DMS114 treated with DMSO at 0.1 percent for 48 hours (cell line): ENCODE measurements around the gene PLB1.
"Not testable (repeated sequence)": the region's sequence is repeated elsewhere in the genome, so short reads cannot be mapped to it uniquely, and the experiment has no call there.

Experiments
- DNase-seq: peaks from one replicate; lab custom pipeline; 2025; ENCODE audit not compliant: unreplicated experiment; lab: John Stamatoyannopoulos, UW

The PLB1 gene

GRCh38 chr2:28463893-28464292, 32.0 kb upstream of the PLB1 start:
- no peak for DNase-seq

DNA sequence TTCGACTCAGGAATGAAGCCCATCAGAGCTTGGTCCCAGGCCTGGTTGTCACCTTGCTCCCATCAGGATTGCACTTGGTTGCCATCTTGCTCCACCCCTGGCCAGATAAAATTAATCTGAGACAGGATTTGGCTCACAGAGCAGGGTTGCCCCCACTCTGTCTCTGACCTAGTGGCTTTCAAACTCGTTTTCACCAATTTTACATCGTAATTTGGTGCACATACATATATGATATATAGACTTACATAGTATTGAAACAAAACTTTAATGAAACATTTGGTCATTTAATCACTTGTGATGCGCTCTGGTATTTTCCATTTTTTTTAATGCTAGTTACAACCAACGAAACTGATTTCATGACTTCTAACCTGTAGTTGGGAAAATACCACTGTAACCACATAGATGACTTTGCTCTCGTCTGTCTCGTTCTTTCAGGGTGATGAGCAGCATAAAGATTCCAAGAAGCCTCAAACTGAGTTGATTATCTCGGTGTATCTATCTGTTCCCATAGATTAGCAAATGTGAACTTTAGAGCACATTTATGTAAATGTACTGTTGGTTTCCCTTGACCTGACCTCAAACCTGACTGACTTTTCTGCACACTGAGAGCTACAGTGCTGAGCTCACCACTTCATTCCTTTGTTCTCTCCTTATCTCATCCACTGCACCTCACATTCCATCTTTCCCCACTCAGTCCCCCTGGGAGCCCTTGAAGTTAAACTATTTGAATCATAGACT, 30.5 kb upstream of the PLB1 start:
- no peak for DNase-seq

GRCh38 chr2:28469304-28469703, 26.6 kb upstream of the PLB1 start:
- no peak for DNase-seq

DNA sequence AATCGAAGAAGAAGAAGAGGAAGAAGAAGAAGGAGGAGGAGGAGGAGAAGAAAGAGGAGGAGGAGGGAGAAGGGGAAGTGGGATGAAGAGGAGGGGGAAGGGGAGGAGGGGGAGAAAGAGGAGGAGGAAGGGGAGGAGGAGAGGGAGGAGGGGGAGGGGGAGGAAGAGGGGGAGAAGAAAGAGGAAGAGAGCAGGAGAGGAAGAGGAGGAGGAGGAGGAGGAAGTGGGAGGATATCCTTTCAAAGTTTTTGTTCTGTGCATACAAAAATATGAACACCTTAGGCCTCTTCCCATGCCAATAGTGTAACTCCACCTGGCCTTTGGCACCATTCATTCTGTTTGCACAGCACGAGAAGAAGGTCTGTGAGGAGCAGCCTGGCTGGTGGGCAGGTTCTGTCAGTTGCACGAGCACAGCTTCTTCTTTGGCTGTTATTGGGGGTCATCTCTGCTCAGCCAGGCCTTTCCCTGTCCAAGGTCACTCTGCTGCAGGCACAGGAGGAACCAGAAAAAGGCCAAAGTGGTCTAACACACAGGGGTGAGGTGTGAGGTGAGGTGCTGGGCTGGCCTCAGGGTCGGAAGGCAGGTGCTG, 25.8 kb upstream of the PLB1 start:
- DNase-seq = no peak

DNA sequence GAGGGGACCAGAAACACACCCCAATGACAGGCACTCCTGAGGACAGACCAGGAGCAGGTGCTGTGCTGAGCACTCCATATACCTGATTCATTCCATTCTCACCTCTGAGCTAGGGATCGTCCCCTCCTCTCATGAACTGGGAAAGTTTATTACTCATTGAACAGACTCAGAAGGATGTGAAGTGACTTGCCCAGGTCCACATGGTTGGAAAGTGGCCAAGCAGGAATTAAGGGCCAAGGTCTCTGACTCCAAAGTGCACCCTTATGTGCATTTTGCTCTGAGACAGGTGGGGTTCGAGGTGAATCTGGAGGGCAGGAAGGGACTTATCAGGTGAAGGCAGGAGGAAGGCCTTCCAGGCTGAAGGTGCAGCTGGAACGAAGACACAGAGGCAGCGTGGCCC, 25.1 kb upstream of the PLB1 start:
- DNase-seq = no peak

- no peak for DNase-seq
Measured at GRCh38 chr2:28471214-28471613, 24.6 kb upstream of the PLB1 start.

- DNase-seq = no peak
Measured at GRCh38 chr2:28471701-28472236, 24.1 kb upstream of the PLB1 start.

- DNase-seq = not testable (repeated sequence)
Measured at GRCh38 chr2:28472641-28473040, 23.2 kb upstream of the PLB1 start.

DNA sequence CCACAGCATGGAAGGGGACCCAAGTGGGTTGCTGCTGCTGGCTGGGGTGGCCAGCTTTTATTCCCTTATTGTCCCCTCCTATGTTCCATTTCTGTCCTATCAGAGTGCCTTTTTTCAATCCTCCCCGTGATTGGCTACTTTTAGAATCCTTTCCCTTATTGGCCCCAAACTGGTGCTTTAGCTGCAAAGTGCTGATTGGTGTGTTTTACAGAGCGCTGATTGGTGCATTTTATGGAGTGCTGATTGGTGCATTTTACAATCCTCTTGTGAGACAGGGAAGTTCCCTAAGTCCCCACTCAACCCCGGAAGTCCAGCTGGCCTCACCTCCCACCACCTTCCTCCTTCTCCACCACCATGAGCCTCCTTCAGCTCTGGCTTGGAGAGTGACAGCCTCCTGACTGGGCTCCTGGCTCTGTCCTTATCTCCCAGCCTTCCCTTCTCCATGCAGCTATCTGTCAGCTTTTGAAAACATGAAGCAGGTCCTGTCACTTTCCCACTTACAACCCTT, 20.7 kb upstream of the PLB1 start:
- no peak for DNase-seq

GRCh38 chr2:28477087-28477486, 18.8 kb upstream of the PLB1 start:
- no peak for DNase-seq

GRCh38 chr2:28477645-28478044, 18.2 kb upstream of the PLB1 start:
- no peak for DNase-seq

DNA sequence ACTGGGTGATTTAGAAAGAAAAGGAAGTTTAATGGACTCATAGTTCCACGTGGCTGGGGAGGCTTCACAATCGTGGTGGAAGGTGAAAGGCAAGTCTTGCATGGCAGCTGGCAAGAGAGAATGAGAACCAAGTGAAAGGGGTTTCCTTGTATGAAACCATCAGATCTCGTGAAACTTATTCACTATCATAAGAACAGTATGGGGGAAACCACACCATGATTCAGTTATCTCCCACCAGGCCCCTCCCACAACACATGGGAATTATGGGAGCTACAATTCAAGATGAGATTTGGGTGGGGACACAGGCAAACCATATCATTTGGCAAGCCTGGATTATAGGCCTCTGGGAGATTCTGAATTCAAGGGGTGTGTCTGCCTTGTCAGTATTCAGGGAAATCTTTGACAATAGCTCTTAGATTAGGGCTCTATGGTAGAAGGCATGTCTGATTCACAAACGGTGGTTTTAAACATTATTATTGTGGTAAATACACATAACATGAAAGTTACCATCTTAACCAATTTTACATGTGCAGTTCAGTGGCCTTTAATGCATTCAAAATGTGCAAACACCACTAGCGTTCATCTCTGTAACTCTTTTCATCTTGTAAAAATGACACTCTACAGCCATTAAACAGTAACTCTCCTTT, 15.3 kb upstream of the PLB1 start:
- DNase-seq = no peak

DNA sequence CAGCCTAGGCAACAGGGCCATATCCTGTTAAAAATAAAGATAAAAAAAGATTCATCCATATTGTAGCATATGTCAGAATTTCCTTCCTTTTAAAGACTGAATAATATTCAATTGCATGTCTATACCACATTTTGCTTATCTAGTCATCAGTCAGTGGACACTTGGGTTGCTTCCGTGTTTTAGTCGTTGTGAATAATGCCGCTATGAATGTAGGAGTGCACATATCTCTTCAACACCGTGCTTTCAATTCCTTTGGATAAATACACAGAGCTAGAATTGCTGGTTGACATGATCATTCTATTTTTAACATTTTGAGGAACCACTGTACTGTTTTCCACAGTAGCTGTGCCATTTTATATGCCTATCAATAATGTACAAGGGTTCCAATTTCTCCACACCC, 14.0 kb upstream of the PLB1 start:
- DNase-seq = no peak

GRCh38 chr2:28484835-28485234, 11.0 kb upstream of the PLB1 start:
- DNase-seq = no peak

DNA sequence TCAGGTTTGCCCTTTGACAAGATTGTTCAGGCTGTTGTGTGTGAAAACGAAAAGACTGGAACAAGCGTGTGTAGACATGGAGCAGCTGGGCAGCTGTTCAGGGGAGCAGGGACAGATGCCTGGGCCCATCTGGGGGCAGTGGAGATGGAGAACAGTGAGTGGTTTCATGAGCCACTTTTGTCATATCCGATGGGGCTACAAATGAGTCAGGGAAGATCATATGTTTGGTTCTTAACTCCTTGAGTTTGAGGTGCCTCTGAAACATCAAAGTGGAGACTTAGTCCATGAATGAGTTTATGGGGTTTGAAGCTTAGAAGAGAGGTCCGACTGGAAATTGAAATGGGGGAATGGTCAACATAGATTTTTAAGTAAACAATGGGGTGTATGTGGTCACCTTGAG, 9.3 kb upstream of the PLB1 start:
- DNase-seq = no peak

GRCh38 chr2:28487258-28487657, 8.6 kb upstream of the PLB1 start:
- DNase-seq = no peak

- no peak for DNase-seq
Measured at GRCh38 chr2:28488083-28488830, 7.6 kb upstream of the PLB1 start.

DNA sequence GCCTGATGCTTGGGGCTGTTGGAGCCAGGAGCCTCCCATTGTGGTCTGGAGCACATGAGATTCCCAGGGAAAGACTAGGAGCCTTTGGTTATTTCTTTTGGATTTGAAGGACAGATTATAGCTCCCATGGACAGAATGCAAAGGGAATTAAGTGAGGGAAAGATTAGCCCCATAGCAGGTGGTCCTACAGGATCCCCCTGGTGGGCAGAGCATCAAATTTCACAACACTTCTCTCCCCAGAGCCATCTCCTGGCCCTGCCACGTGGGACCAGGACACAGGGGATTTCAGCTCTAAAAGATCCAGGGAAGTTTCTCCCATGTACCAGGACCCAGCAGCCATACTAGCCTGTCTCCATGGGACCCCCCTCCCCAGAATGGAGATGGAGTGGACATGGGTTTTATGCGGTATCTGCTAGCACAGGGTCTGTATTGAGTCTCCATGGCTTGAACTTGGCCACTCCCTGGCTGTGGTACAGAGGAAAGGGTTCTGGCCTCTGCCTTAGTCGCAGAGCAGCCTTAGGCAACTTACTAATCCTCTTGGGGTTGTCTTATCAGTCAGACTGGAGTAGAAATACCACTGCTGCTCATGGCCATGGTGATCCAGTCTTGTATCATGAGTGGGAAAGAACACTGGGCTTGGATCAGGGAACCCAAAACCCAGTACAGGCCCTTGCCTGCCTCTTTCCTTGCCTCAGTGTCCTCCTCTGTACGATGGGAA, 6.8 kb upstream of the PLB1 start:
- DNase-seq = no peak

DNA sequence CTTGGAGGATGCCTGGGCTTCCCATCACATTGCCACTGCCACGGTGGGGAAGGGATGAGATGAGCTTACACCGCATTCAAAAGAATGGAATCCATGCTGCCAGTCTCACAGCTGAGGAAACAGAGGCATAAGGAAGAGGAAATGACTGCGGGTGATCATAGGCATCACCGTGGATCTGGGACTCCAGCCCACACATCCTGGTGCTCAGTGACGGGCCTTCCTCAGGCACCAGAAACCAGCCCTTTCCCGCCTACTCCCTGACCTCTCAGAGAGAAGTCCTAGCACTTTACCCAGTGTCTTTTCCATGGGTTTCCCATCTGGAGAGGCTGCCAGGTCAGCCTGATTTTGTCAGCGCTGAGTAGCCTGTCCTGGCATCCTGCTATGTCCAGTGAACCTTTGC, 5.3 kb upstream of the PLB1 start:
- no peak for DNase-seq

DNA sequence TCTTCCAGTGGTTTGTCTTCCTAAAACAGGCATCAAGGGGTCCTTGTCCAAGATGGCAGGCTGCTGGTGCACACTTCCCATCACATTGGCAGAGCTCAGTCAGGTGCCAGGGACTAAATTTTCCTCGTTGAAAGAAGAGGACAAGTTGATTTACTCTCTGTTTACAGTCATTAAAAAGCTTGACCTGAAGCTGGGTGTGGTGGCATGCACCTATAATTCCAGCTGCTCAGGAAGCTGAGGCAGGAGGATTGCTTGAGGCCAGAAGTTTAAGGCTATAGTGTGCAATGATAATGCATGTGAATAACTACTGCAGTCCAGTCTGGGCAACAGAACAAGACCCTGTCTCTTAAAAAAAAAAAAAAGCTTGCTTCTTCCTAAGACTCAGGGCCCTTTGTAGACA, 3.6 kb upstream of the PLB1 start:
- no peak for DNase-seq

GRCh38 chr2:28493636-28494035, 2.2 kb upstream of the PLB1 start:
- no peak for DNase-seq
